IMR-90 (cell line): Measurements from ENCODE around the gene BCAS1. TPM values are rescaled to one million over a fixed set of nuclear protein-coding genes. Genes with fewer than 3 reads are reported as not detected.

Source experiments
- ATAC-seq: fragments of 200-7000 bp; cut with Tn5 transposase; 2 replicates; pipeline ENCODE4 v1.9.1; 2020; ENCODE audit warnings: low read depth, mild to moderate bottlenecking, moderate library complexity
- BruUV-seq: library from RNA; stranded (reverse); fragments of 400-500 nt; replicated peaks from 2 replicates; lab custom pipeline; 2021; lab: Mats Ljungman, UMichigan
- CTCF ChIA-PET: fragments of 300-600 bp; formaldehyde crosslinking; extraction: SDS; loops from one replicate; lab custom pipeline; 2021; ENCODE audit warnings: antibody characterized with exemption; lab: Yijun Ruan, JAX
- POLR2A ChIA-PET: fragments of 300-600 bp; sonication (Branson Sonifier 250); formaldehyde crosslinking; loops from one replicate; lab custom pipeline; 2022; ENCODE audit warnings: antibody characterized with exemption; ENCODE audit not compliant: unreplicated experiment; lab: Charles Lee
- DNase-seq: peaks from one replicate; pipeline ENCODE4 v3.0.0; 2013
- H2AFZ ChIP-seq: replicated peaks from 2 replicates; pipeline ENCODE3; 2013; ENCODE audit warnings: low read length, mild to moderate bottlenecking; ENCODE audit not compliant: poor library complexity
- H2AK5ac ChIP-seq: 2 replicates; pipeline ENCODE4 v1.6.1; 2013; ENCODE audit warnings: low read depth, low read length, inconsistent platforms
- H2AK9ac ChIP-seq: replicated peaks from 2 replicates; pipeline ENCODE3; 2013; ENCODE audit warnings: mild to moderate bottlenecking, low read depth, low read length, moderate library complexity; ENCODE audit not compliant: poor library complexity
- H2BK120ac ChIP-seq: 2 replicates; pipeline ENCODE4 v1.6.1; 2013; ENCODE audit warnings: low read depth, low read length, inconsistent platforms
- H2BK15ac ChIP-seq: 3 replicates; pipeline ENCODE4 v1.6.1; 2013; ENCODE audit warnings: low read depth, low read length, inconsistent platforms
- H2BK20ac ChIP-seq: 2 replicates; pipeline ENCODE4 v1.6.1; 2013; ENCODE audit warnings: low read depth, mild to moderate bottlenecking, inconsistent platforms, low read length, moderate library complexity
- H2BK5ac ChIP-seq: 2 replicates; pipeline ENCODE4 v1.6.1; 2013; ENCODE audit warnings: mild to moderate bottlenecking, low read depth, low read length, inconsistent platforms; ENCODE audit not compliant: poor library complexity, severe bottlenecking
- H3K14ac ChIP-seq: replicated peaks from 2 replicates; pipeline ENCODE4 v1.6.1; 2013; ENCODE audit warnings: low read depth, low read length, inconsistent platforms
- H3K18ac ChIP-seq: 2 replicates; pipeline ENCODE4 v1.6.1; 2013; ENCODE audit warnings: low read depth, low read length, control low read depth
- H3K23ac ChIP-seq: 2 replicates; pipeline ENCODE4 v1.6.1; 2013; ENCODE audit warnings: low read depth, low read length, inconsistent platforms
- H3K27ac ChIP-seq: 2 replicates; pipeline ENCODE4 v1.5.1; 2013; ENCODE audit warnings: mild to moderate bottlenecking, control low read depth, low read length; ENCODE audit not compliant: insufficient read depth
- H3K27me3 ChIP-seq: 2 replicates; pipeline ENCODE4 v1.6.1; 2013; ENCODE audit warnings: low read length; ENCODE audit not compliant: control insufficient read depth, insufficient read depth
- H3K36me3 ChIP-seq: 2 replicates; pipeline ENCODE4 v1.6.1; 2013; ENCODE audit warnings: low read length, mixed read lengths; ENCODE audit not compliant: control insufficient read depth, insufficient read depth
- H3K4ac ChIP-seq: 2 replicates; pipeline ENCODE4 v1.6.1; 2013; ENCODE audit warnings: low read depth, low read length, inconsistent platforms
- H3K4me1 ChIP-seq: 2 replicates; pipeline ENCODE4 v1.6.1; 2013; ENCODE audit warnings: low read length, mixed read lengths; ENCODE audit not compliant: control insufficient read depth, insufficient read depth
- H3K4me2 ChIP-seq: 2 replicates; pipeline ENCODE4 v1.6.1; 2013; ENCODE audit warnings: low read depth, mild to moderate bottlenecking, control low read depth, low read length, moderate library complexity
- H3K4me3 ChIP-seq: 2 replicates; pipeline ENCODE4 v1.5.1; 2013; ENCODE audit warnings: low read depth, mild to moderate bottlenecking, control low read depth, low read length, moderate library complexity; ENCODE audit not compliant: insufficient read depth
- H3K56ac ChIP-seq: 2 replicates; pipeline ENCODE4 v1.6.1; 2013; ENCODE audit warnings: low read length, inconsistent platforms; ENCODE audit not compliant: insufficient read depth; ENCODE audit errors: extremely low read depth
- H3K79me1 ChIP-seq, 2 experiments: 2 replicates each; pipeline ENCODE4 v1.6.1; 2013; ENCODE audit warnings: low read length in 2 of 2, inconsistent platforms in 1 of 2, low read depth in 1 of 2
- H3K9ac ChIP-seq: 2 replicates; pipeline ENCODE4 v1.6.1; 2013; ENCODE audit warnings: low read depth, low read length, control low read depth
- H3K9me1 ChIP-seq: 2 replicates; pipeline ENCODE4 v1.6.1; 2013; ENCODE audit warnings: low read length, inconsistent platforms; ENCODE audit not compliant: insufficient read depth
- H3K9me3 ChIP-seq: 2 replicates; pipeline ENCODE4 v1.6.1; 2013; ENCODE audit warnings: low read length; ENCODE audit not compliant: control insufficient read depth, insufficient read depth
- H4K20me1 ChIP-seq: 2 replicates; pipeline ENCODE4 v1.6.1; 2013; ENCODE audit warnings: low read length, inconsistent platforms; ENCODE audit not compliant: insufficient read depth
- H4K5ac ChIP-seq: 2 replicates; pipeline ENCODE4 v1.6.1; 2013; ENCODE audit warnings: mild to moderate bottlenecking, low read depth, low read length, control low read depth
- H4K8ac ChIP-seq, 2 experiments: 2 replicates each; pipeline ENCODE4 v1.6.1; 2013; ENCODE audit warnings: low read depth in 2 of 2, low read length in 2 of 2, control low read depth in 1 of 2, inconsistent platforms in 1 of 2
- H4K91ac ChIP-seq: 2 replicates; pipeline ENCODE4 v1.6.1; 2013; ENCODE audit warnings: low read depth, low read length, inconsistent platforms; ENCODE audit not compliant: insufficient read depth
- BHLHE40 ChIP-seq: fragments of 150-350 bp; IDR thresholded peaks from 2 replicates; pipeline ENCODE4 v1.6.1; 2016; ENCODE audit warnings: mild to moderate bottlenecking, low read depth, low read length
- CTCF ChIP-seq: conservative IDR thresholded peaks from 2 replicates; pipeline ENCODE4 v1.5.1; 2012; ENCODE audit warnings: mild to moderate bottlenecking, low read depth, low read length, improper control_type of control experiment
- FOS ChIP-seq: fragments of 150-350 bp; IDR thresholded peaks from 2 replicates; pipeline ENCODE4 v1.6.1; 2016; ENCODE audit warnings: low read depth, low read length
- MAFK ChIP-seq: IDR thresholded peaks from 2 replicates; pipeline ENCODE4 v1.6.1; 2012; ENCODE audit warnings: low read depth, low read length, improper control_type of control experiment
- MAZ ChIP-seq: IDR thresholded peaks from 2 replicates; pipeline ENCODE4 v1.6.1; 2012; ENCODE audit warnings: low read depth, mild to moderate bottlenecking, low read length, improper control_type of control experiment, moderate library complexity, borderline replicate concordance
- MXI1 ChIP-seq: IDR thresholded peaks from 2 replicates; pipeline ENCODE4 v1.6.1; 2012; ENCODE audit warnings: low read depth, mild to moderate bottlenecking, low read length, moderate library complexity, borderline replicate concordance
- NFE2L2 ChIP-seq: fragments of 150-350 bp; IDR thresholded peaks from 2 replicates; pipeline ENCODE4 v1.6.1; 2016; ENCODE audit warnings: low read depth, mild to moderate bottlenecking, low read length
- POLR2A ChIP-seq: IDR thresholded peaks from 2 replicates; pipeline ENCODE4 v1.6.1; 2012; ENCODE audit warnings: mild to moderate bottlenecking, low read depth, low read length
- RAD21 ChIP-seq: IDR thresholded peaks from 2 replicates; pipeline ENCODE4 v1.6.1; 2012; ENCODE audit warnings: low read length, improper control_type of control experiment
- RFX5 ChIP-seq: IDR thresholded peaks from 2 replicates; pipeline ENCODE4 v1.8.0; 2012; ENCODE audit warnings: low read depth, mild to moderate bottlenecking, low read length, moderate library complexity
- SMC3 ChIP-seq: fragments of 150-350 bp; IDR thresholded peaks from 2 replicates; pipeline ENCODE4 v1.6.1; 2016; ENCODE audit warnings: low read depth, mild to moderate bottlenecking, antibody characterized with exemption, low read length, moderate library complexity
- USF2 ChIP-seq: fragments of 150-350 bp; IDR thresholded peaks from 2 replicates; pipeline ENCODE4 v1.6.1; 2017; ENCODE audit warnings: mild to moderate bottlenecking, antibody characterized with exemption, low read length, low read depth
- WGBS, 2 experiments: methylation state at CpG; one replicate each; pipeline versions ENCODE4 v1.1.5 to v1.1.7; 2013; ENCODE audit warnings: missing lambda C conversion rate in 2 of 2; ENCODE audit not compliant: insufficient read length in 1 of 2; ENCODE audit errors: extremely low coverage in 2 of 2; 5-methylcytosine and 5-hydroxymethylcytosine counted together
- dilution Hi-C: fragments of 300-500 bp; cut with HindIII; formaldehyde crosslinking; loops from one replicate; pipeline ENCODE4 v1.14.3; 2018; ENCODE audit warnings: low sequenced_read_pairs; ENCODE audit not compliant: unreplicated experiment
- in situ Hi-C: fragments of 300-500 bp; cut with MboI; formaldehyde crosslinking; loops from 3 replicates; pipeline ENCODE4 v1.14.3; 2019; ENCODE audit warnings: low sequenced_read_pairs, inconsistent platforms, mixed read lengths
- intact Hi-C: fragments of 100-400 bp; cut with micrococcal nuclease; formaldehyde crosslinking; loops from 2 replicates; pipeline ENCODE4 v1.10.0; 2022
- polyA plus RNA-seq, 3 experiments: library from polyadenylated mRNA; depleted of rRNA; stranded (reverse); fragments of >200 nt; gene quantifications; 2 replicates each; pipeline ENCODE4 v1.2.3, GENCODE V29; 2012; ENCODE audit warnings: low replicate concordance in 1 of 3
- total RNA-seq: library from RNA; depleted of rRNA; stranded (reverse); fragments of >200 nt; gene quantifications from 2 replicates; pipeline ENCODE4 v1.2.3, GENCODE V29; 2012

Gene BCAS1
- total and polyA plus RNA-seq, 2 of the 4 experiments (the other 2 are of a cell fraction), result under 0.01 TPM; not detected in 1

GRCh38 chr20:53947501-53948195 lies 122.7 kb downstream of the BCAS1 start:
- no peak overlapping the region for H2AFZ ChIP-seq
- POLR2A ChIA-PET, result no interaction called here
- intact Hi-C loops, result no loop called here

More at GRCh38 chr20:53947501-53948195, 122.7 kb downstream of the BCAS1 start:
- Histone ChIP-seq H3K14ac (no peak overlapping the region), H3K9me3 (no peaks in the 10 kb centered on the region), H2BK120ac (peak overlapping the region; percentile 37; the same call in 1 of the 2 replicates), H2AK9ac (no peak overlapping the region), H2BK15ac (peak overlapping the region; percentile 84; the same call in 1 of the 3 replicates), H4K5ac (no peak overlapping the region), H3K36me3 (no peaks in the 10 kb centered on the region), H3K27ac (no peak overlapping the region), H3K9me1 (peaks cover 15% of the 10 kb centered on the region), H3K4me1 (peaks cover 11% of the 10 kb centered on the region), H2AK5ac (no peak overlapping the region; the same call in 1 of the 2 replicates), H3K4me2 (no peak overlapping the region), H2BK20ac (no peak overlapping the region), H3K56ac (no peak overlapping the region), H4K91ac (no peak overlapping the region; the same call in 1 of the 2 replicates), H4K20me1 (no peaks in the 10 kb centered on the region), H3K9ac (no peak overlapping the region), H3K18ac (no peak overlapping the region), H3K27me3 (no peaks in the 10 kb centered on the region), H2BK5ac (no peak overlapping the region), H3K23ac (no peak overlapping the region), H3K79me1 (no peaks in the 10 kb centered on the region), H3K4me3 (no peak overlapping the region), H3K4ac (no peak overlapping the region), H4K8ac (no peak overlapping the region)
- in situ Hi-C loops (loop anchor here (25.0 kb wide), 2 partner anchors 785 to 1460 kb away; no protein-coding TSS in a partner anchor), dilution Hi-C loops (no loop called here)
- ATAC-seq (no peak), DNase-seq (no peak)
- TF ChIP-seq RFX5, result no peak
- TF ChIP-seq FOS, result no peak
- no peak for TF ChIP-seq MAZ
- TF ChIP-seq RAD21, result no peak
- TF ChIP-seq USF2, result no peak
- TF ChIP-seq MAFK, result no peak
- TF ChIP-seq BHLHE40, result no peak
- no peak for TF ChIP-seq POLR2A
- TF ChIP-seq SMC3, result no peak
- TF ChIP-seq NFE2L2, result no peak
- TF ChIP-seq CTCF, result no peak
- TF ChIP-seq MXI1, result no peak
- no TSS peak for BruUV-seq
- CTCF ChIA-PET, result no interaction called here
- WGBS, 2 experiments, result 92% methylated on average over 4 of the region's 17 CpGs; no CpG with 5 or more reads in 1 of the 2 experiments
